HG03521 (cell line): ENCODE results near the gene TMCC3.
"Not testable (repeated sequence)": the region's sequence is repeated elsewhere in the genome, so short reads cannot be mapped to it uniquely, and the experiment has no call there.

Experiments used
- ATAC-seq: cut with Tn5 transposase; IDR thresholded peaks from one replicate; pipeline ENCODE4 v1.9.1; 2021; ENCODE audit warnings: mild to moderate bottlenecking, moderate library complexity; ENCODE audit not compliant: unreplicated experiment

TMCC3 gene

DNA sequence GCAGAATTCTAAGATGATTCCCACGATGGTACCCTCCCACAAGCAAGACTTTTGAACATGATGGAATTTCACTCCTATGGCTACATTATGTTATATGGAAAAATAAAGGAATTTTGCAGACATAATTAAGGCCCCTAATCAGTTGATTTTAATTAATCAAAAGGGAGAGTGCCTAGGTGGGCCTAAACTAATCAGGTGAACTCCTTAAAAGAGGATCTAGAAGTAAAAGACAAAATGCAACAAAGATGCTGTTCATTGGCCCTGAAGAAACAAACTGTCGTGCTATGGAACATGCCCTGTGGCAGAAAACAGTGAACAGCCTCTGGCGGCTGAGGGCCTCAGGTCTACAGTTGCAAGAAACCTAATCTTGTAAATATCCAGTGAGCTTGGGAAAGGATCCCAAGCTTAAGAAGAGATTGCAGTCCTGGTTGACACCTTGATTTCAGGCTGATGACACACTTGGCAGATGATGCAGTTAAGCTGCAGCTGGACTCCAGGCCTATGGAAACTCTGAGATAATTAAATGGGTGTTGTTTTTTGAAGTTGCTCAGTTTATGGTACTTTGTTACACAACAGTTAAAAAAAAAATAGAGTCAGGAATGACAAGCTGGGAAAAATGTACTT, 13.8 kb downstream of the TMCC3 start:
- no peak for ATAC-seq

DNA sequence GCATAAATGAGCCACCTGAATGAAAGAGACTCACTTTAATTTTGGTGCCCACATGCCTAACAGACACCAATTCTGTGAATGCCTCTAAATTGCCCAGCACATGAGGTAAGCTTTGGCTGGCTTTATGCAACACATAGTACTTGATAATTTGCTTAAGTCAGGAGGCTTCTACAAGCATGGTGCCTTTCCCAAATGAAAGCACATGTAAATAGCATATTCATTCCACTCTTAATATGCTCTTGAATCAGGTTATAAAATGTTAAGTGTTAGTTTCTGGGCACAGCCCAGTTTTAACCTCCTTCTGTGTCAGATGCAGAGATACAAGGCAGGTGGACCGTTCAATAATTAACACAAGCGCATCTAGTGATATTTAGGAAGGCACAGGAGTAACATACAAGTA, 15.6 kb downstream of the TMCC3 start:
- ATAC-seq, result no peak

DNA sequence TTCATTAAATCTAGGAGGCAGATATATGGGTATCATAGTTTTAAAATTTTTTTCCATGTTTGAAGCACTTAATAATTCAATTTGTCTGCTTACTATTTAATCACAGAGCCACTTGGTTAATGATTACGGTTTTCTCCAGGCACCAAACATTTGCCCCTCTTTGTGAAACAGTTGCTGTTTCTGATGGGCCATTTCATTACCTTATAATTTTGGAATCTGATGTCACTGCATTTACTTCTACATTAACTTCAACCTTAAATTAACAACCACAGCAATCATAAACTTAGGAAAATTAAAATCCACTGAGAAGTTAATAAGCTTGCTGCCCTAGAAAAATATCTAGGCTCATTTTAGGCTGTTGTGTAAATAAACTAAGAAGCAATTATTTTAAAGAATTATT, 17.0 kb downstream of the TMCC3 start:
- ATAC-seq, result no peak

DNA sequence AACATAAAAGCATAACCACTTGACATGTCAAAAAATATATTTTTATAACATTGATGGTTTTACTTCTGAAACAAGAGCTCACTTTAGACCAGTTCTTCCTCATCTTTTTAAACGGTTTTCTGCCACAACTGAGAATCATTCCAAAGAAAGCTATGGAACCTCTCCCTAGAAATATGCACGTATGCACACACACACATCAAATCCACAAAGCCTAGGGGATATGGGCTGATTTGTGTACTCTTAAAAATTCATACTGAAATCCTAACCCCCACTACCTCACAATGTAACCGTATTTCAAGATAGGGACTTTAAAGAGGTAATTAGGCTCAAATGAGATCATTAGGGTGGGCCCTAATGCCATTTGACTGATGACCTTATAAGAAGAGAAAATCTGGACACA, 19.3 kb downstream of the TMCC3 start:
- no peak for ATAC-seq

DNA sequence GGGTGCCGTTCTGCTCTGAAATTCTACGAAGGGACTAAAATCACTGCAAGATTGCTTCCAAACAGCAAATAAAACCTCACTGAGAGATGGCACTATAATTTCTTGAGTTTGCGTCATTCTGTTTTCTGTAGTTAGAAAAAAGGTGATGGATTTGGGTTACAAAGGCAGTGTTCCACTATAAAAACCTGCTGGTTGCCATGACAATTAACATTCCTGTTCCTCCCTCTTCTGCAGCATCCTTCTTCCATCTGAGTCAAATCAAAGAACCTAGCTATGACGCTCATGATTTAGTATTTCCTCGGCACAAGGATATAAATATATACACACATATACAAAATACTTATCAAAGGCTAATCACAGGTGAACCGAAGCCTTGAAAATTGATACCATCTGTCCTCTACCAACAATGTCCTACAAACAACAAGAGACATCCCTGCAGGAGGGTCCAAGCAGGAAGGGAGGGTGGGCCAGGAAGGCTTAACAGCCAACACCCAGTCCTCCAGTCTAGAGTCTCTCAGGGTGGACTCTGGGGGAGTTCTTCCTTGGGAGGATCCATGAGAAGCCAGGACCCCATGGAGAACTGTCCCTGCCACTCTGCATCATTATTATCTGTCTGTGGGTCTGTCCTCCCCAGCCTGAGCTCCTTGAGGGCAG, 21.4 kb downstream of the TMCC3 start:
- no peak for ATAC-seq

DNA sequence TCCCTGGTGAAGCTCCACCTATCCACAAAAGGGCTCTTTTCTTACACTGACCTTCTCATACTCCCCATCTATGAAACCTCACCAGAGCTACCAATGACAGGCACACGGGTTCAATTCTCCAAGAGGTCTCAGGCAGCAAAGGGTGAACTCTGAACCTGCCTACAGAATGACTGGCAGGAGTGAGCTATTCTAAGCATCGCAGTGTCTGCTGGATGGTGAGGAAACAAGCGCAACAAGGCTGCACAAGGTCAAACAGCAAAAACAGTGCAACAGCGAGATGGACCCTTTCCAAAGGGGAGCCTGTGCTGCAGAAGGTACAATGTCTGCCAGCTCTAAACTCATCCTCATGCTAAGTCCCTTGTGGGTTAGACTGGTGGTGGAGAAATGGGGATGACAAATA, 22.0 kb downstream of the TMCC3 start:
- ATAC-seq, result no peak

DNA sequence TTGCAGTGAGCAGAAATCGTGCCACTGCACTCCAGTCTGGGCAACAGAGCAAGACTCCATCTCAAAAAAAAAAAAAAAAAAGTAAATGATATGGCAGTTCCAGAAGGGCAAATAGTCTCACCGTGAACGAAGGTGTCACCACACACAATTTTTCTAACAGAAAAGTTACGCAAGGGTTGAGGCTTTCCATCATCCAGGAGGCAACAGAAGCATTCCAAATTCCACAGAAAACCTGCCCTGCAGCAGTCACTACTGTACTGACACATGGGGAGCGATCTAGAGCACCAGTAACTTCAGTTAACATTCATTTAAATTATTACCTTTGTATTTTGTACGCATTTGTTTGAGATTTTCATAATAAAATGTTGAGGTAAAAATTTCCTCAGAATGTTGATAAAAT, 24.8 kb downstream of the TMCC3 start:
- ATAC-seq, result no peak

DNA sequence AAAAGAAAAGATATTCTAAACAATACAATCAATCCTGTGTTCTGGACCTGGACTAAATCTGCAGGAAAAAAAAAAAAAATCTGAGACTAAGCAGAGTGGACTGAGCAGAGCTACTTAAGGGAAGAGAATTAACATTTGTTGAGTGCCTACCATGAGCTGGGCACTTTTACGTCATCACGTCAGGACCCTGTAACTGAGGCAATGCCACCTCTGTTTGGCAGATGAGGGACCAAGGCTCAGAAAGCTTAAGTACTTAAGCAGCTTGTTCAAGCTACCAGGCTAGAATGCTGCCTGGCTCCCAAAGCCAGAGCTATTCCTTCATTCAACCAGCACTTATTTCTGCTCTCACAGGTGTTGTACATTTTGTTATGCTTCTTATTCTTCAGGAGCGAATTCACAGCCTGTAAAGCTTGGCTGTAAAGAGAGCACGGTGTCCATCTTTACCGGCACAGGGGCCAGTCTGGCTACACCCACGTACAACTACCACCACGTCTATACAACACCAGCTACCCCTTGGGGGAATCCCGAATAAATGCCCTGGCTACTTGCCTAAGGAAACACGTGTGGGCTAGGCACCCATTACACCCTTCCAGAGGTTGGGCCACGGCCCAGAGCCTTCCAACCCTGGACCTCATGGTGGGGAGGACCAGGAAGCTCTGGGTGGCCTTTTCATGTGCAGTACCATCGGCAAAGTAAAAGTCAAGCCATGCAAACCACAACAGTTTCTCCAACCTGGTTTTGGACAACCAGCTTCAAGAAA, 27.0 kb downstream of the TMCC3 start:
- ATAC-seq, result no peak

DNA sequence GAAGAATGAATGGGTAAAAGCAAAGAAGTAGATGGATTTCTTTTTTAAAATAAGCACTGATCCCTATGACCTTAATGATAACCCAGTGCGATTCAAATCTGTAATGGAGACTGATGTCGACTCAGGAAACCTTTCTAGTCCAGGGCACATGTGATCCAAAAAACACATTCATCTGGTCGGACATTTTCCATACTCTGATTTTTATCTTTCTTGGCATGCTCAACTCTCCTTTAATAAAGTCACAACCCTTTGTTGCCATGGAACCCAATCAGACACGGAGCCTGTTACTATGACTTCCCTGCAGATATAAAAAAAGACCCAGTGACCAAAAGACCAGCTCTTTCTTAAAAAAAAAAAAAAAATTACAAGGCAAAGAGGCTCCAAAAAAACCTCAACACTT, 27.9 kb downstream of the TMCC3 start:
- ATAC-seq, result no peak

DNA sequence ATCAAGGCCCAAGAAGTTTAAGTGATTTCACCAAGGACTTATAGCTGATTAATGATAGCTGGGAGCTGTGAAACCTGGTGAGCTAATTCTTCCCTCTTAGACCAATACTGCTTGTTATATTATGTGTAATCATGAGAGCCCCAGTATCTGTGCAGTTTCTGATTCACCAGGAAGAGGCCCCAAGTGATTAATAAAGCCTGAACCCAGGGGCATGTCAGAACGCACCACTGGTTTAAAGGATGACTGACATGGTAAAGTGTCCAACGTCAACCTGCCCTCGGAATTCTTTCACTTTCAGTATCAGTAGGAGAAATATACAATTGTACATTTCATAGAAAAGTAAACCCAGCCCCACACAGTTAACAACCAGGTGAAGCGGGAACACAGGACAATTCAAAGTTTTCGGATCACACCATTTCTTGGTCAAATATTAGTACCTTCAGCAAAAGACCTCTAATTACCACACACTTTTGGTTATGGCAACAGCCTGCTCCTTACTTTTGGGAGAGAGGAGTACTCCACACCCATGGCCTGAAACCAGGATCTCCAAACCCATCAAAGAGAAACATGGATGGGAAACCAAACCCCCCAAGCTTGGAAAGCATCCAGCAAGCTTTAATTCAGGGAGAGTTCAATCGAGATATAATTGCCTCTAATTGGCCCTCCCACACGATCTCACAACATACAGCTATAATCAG, 28.5 kb downstream of the TMCC3 start:
- ATAC-seq, result peak; percentile 94

DNA sequence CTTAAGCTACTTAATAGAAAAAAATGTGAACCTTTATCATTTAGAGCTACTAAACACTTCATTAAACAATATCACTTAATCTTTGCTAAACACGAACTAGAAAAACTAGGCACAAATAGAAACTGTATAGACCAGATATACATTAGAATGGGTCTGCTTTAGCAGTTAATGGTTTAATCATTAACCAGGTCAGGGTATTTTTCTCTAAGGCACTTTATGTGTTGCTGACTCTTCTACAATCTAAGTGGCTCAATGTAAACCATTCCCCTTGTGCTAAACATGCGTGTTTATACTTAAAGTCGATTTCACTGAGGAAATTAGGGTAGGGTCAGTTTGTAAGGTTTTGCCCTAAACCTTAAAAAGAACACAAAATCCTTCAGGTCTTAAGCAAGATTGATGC, 29.7 kb downstream of the TMCC3 start:
- no peak for ATAC-seq

DNA sequence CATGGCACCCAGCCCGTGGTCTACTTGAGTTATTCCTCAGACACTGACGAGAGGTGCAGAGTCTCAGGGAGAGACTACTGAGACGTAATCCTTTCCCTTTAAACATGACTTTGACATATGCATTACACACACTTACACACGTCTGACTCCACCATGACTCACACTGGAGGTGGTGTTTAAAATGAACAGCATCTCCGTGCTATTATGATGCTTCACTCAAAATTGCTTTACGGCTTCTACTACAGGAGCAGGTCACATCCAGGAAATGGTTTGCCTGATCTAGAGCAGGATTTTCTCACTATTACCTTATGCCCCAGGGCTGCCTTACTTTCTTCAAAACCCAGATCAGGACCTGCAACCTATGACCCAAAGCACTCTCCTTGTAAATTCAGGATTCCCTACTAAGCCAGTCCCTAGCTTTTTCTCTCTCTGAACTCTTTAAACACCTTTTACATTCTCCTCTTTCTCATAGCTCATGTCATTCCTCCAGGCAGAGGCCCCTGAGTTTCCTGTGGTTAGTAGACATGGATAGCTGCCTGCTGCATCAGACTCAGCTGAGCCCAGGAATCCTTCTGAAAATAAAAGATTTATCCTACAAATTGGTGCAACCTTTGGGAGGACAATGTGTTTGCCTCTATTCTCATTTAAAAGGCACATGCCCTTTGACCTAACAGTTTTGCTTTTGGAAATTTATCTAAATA, 31.2 kb downstream of the TMCC3 start:
- ATAC-seq, result no peak

DNA sequence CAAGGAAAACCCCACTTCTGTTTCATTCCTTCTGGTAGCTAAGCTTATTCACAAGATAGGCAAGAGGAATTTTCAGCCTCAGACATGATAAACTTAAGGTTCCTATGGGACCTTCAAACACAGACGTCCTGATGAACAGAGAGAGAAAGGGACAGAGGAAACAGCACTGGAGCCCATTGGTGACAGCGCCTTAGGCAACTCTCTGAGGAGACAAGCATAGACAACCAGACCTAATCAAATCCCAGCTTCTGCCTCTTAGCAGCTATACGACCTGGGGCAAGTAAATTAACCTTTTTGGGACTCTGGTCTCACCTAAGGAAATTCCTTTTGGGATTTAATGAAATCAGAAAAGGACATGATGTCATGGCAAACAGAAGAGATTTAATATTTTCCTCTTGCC, 33.3 kb downstream of the TMCC3 start:
- ATAC-seq, result no peak

DNA sequence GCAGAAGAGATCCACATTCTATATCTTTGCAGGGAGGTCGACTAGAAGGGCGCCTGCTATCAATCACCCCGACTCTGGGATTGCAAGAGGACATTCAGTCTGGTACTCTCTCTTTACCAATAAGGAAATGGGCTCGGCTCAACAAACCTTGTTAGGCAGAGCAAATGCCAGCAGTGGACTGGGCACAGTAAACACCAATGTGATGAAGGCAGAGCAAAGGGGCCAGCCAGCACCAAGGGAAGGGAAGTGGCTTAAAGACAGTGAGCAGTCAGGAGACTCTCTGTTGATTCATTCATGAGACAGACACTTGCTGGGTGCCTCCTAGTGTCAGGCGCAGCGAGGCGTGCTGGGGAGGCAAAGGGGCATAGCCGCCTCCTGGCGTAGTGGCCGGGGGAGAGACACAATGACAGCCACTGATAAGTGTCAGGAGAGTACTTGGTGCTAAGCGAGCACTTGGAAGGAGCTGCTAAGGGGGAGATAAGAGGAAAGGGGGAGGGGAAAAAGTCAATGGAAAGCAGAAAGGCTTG, 34.1 kb downstream of the TMCC3 start:
- ATAC-seq, result no peak

DNA sequence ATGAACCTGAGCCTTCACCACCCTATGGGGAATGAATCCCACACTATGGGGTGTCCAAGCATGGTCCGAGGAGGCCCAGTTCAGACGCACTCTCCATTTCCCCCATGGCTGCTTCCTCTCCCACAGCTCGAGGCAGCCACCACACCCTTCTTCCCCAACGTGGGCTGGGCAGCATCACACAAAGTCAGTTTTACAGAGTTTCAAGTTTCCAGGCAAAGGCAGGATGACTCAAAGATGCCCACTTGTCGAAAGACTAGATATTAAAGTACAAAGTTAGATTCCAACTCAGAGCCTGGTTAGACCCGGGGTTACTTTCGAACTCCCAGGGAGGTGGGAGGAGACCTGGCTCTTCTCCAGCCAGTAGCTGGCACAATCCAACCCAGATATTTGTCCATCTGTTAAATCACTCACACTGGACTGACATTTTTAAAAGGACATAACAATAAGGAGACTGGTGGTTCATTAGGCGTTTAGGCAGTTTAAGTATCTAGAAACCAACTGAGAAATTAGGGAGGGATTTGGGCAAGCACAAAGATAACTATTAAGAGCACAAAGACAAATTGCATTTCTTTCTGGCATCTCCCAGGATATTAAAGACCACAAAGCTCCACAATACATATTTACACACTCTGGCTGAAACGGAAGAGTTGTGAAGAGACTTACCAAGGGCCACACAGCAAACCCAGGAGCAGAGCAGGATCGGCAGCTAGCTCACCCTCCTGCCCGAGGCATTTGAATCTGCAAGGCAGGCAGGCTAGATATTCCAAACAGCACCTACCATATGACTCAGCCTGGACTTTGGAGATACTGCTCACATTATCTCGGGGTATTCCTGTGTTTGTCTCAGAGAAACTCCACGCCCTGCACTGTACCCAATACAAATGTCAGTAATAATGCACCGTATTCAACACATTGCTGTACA, 34.8 kb downstream of the TMCC3 start:
- no peak for ATAC-seq

DNA sequence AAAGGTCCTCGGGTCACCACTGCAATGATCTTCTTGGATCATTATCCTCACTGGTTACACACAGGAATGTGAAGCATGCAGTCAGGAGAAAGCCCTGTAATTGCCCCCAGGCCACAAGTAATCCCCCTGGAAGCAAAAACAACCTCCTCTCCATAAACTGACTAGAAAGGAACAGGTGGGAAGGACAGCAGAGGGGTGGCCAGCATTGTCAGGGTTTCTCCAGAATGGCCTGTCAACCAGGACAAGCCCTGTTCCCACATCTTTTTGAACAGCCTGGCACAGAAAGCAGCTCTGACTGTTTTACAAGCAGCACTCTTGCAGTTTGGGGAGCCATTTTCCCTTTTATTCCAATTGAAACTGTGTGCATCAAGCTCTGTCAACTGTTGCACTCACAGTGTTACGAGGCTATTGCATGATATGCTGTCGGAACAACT, 36.1 kb downstream of the TMCC3 start:
- ATAC-seq, result no peak

DNA sequence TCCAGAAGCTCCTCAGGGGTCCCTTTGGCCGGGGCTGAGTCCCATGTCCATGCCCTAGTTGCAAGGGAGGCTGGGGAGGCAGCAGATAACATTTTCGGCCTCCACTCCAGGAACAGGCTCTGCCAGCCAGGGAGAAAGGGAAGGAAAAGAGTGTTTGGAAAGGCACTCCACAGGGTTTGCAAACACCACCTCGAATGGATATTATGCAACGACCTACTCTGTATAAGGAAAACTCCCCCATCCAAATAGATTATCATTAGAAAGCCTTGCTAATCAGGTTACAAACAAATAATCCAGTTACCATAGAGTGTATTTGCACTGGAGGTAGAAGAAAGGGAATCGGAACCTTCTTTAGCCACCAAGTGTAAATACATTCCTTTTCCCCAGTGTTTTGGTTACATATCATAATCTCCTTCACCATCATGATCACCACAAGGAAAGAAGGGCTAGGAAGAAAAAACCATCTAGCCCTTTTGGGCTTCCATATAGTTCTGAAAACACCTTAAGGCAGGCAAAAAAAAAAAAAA, 40.4 kb downstream of the TMCC3 start:
- ATAC-seq, result no peak

DNA sequence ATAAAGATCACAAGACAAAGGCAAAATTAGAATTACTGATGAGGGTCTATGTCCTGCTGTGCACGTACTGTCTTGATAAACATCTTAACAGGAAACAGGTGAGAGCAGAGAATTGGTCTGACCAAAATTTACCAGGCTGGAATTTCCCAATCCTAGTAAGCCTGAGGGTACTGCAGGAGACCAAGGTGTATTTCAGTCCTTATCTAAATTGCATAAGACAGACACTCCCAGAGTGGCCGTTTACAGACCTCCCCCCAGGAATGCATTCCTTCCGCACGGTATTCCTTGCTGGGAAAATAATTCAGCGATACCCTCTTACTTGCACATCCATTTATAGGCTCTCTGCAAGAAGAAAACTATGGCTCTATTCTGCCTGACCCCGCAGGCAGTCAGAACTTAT, 43.5 kb downstream of the TMCC3 start:
- not testable (repeated sequence) for ATAC-seq

DNA sequence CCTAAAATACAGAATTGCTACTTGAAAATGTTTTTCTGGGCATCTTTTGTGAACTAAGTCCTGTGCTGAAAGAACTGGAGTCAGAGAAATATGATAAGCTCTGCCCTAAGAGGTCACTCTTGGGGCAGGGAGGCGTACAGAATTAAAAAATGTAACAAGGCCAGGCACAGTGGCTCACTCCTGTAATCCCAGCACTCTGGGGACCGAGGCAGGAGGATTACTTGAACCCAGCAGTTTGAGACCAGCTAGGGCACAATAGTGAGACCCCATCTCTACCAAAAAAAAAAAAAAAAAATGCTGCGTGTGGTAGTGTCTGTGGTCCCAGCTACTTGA, 46.0 kb downstream of the TMCC3 start:
- no peak for ATAC-seq
